Activated CD8-positive, alpha-beta T cell treated with anti-CD3 and anti-CD28 coated beads, Interleukin-2, amount 10 ng/mL, durations not matched to agents 7 days and 5 days (primary cell): ENCODE data around the gene CELSR2. TPM values are rescaled to one million over a fixed set of nuclear protein-coding genes. Genes with fewer than 3 reads are reported as not detected.
"Not testable (repeated sequence)": the region's sequence is repeated elsewhere in the genome, so short reads cannot be mapped to it uniquely, and the experiment has no call there.

Source experiments
- ATAC-seq: fragments of 150-1000 bp; cut with Tn5 transposase; one replicate; pipeline ENCODE4 v1.10.0; 2021; ENCODE audit warnings: moderate library complexity
- CTCF ChIA-PET: fragments of 350-600 bp; sonication (Branson Sonifier 250); formaldehyde crosslinking; loops from one replicate; lab custom pipeline; 2021; ENCODE audit warnings: antibody characterized with exemption; lab: Charles Lee
- POLR2A ChIA-PET: fragments of 350-600 bp; sonication (Branson Sonifier 250); formaldehyde crosslinking; loops from one replicate; lab custom pipeline; 2021; ENCODE audit warnings: antibody characterized with exemption; lab: Charles Lee
- DNase-seq: peaks from one replicate; pipeline ENCODE4 v3.0.0-alpha.2; 2020
- H3K27ac Mint-ChIP-seq: one replicate; pipeline ENCODE4 v1.8.0; 2021; ENCODE audit warnings: mild to moderate bottlenecking, mixed read lengths
- H3K27me3 Mint-ChIP-seq: one replicate; pipeline ENCODE4 v1.8.0; 2021; ENCODE audit warnings: low read depth, mixed read lengths
- H3K36me3 Mint-ChIP-seq: one replicate; pipeline ENCODE4 v1.8.0; 2021; ENCODE audit warnings: low read depth, mixed read lengths
- H3K4me1 Mint-ChIP-seq: one replicate; pipeline ENCODE4 v1.8.0; 2021; ENCODE audit warnings: low read depth, mixed read lengths
- H3K4me3 Mint-ChIP-seq: one replicate; pipeline ENCODE4 v1.8.0; 2021; ENCODE audit warnings: mild to moderate bottlenecking, mixed read lengths
- H3K9me3 Mint-ChIP-seq: one replicate; pipeline ENCODE4 v1.8.0; 2022; ENCODE audit warnings: mixed read lengths; ENCODE audit not compliant: insufficient read depth
- total RNA-seq, 2 experiments: library from RNA; stranded (reverse); gene quantifications; one replicate each; pipeline ENCODE4 v1.2.3, GENCODE V29; 2021

The CELSR2 gene
- total RNA-seq, 2 experiments from 2014 or later = 4.9 to 5.2 TPM

GRCh38 chr1:109213824-109214693, 35.3 kb upstream of the CELSR2 start, which contains the start of gene SARS1:
TSS of gene SARS1 (plus strand) at chr1:109213918. CDS start at chr1:109213993, 75 bp downstream.
- CTCF ChIA-PET = interaction anchor here (1.0 to 4.0 kb wide), 12 partner anchors 10 to 427 kb away, joined by 3 to 17 read pairs (median 8); partner anchors contain the start of gene PSRC1
- peaks cover 33% of the 10 kb centered on the region for H3K4me1 Mint-ChIP-seq
- no peaks in the 10 kb centered on the region for H3K9me3 Mint-ChIP-seq
- POLR2A ChIA-PET = interaction anchor here (0.8 to 2.1 kb wide), 8 partner anchors 9 to 335 kb away, joined by 3 to 19 read pairs (median 4); partner anchors contain the start of genes GNAI3 and TMEM167B
- ATAC-seq = peak; percentile 91
- peaks cover 41% of the 10 kb centered on the region for H3K36me3 Mint-ChIP-seq
- peak within 1 kb of the TSS; percentile 99 for H3K4me3 Mint-ChIP-seq
- peak; percentile 89 for DNase-seq
- H3K27ac Mint-ChIP-seq = peak within 1 kb of the TSS; percentile 85
- peaks cover 3% of the 10 kb centered on the region for H3K27me3 Mint-ChIP-seq

GRCh38 chr1:109214695-109215623, 34.4 kb upstream of the CELSR2 start:
- CTCF ChIA-PET = interaction anchor here (1.0 to 4.0 kb wide), 11 partner anchors 9 to 426 kb away, joined by 3 to 17 read pairs (median 8); partner anchors contain the start of gene PSRC1
- Mint-ChIP-seq H3K4me3 (peak overlapping the region; percentile 99), H3K27me3 (no peaks in the 10 kb centered on the region), H3K4me1 (peaks cover 33% of the 10 kb centered on the region), H3K9me3 (no peaks in the 10 kb centered on the region), H3K27ac (peak overlapping the region; percentile 85), H3K36me3 (peaks cover 43% of the 10 kb centered on the region)
- POLR2A ChIA-PET = interaction anchor here (0.8 to 2.1 kb wide), 5 partner anchors 10 to 334 kb away, joined by 4 to 19 read pairs (median 6); partner anchors contain the start of genes GNAI3 and TMEM167B
- DNase-seq (peak; percentile 67), ATAC-seq (peak; percentile 24)

GRCh38 chr1:109216662-109217061, 32.7 kb upstream of the CELSR2 start:
- Mint-ChIP-seq H3K27me3 (no peaks in the 10 kb centered on the region), H3K4me3 (peak overlapping the region; percentile 99), H3K27ac (peak overlapping the region; percentile 39), H3K4me1 (peaks cover 37% of the 10 kb centered on the region), H3K9me3 (no peaks in the 10 kb centered on the region), H3K36me3 (peaks cover 53% of the 10 kb centered on the region)
- CTCF ChIA-PET = interaction anchor here (1.0 kb wide), 2 partner anchors 9 to 16 kb away, joined by 3 to 4 read pairs; no protein-coding TSS in a partner anchor
- no peak for ATAC-seq
- POLR2A ChIA-PET = no interaction called here
- no peak for DNase-seq

DNA sequence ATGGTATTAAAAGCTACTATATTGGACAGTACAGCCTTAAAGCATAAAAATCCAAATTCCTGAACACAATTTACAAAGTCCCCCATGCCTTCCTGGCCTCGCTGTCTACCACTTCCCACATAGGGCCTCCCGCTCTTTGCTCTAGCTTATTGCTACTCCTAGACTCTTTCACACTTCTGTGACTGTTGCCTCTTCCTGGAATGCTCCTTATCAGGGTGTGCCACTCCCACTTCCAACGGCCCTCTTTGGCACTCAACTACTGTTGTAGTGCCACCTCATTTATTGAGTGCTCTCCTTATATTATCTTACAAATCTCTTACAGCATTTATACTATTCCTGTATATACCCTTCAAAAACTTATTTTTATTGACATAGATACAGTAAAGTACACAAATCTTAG, 30.8 kb upstream of the CELSR2 start:
- H3K4me1 Mint-ChIP-seq = peaks cover 39% of the 10 kb centered on the region
- POLR2A ChIA-PET = no interaction called here
- no peak overlapping the region for H3K27ac Mint-ChIP-seq
- CTCF ChIA-PET = interaction anchor here (1.4 kb wide), 1 partner anchor 17 kb away, joined by 3 read pairs; no protein-coding TSS in a partner anchor
- DNase-seq (no peak), ATAC-seq (no peak)
- H3K36me3 Mint-ChIP-seq = peaks cover 65% of the 10 kb centered on the region
- no peaks in the 10 kb centered on the region for H3K9me3 Mint-ChIP-seq
- H3K4me3 Mint-ChIP-seq = no peak overlapping the region
- H3K27me3 Mint-ChIP-seq = no peaks in the 10 kb centered on the region

GRCh38 chr1:109221201-109221600, 28.1 kb upstream of the CELSR2 start:
- peaks cover 60% of the 10 kb centered on the region for H3K36me3 Mint-ChIP-seq
- DNase-seq, H3K27ac Mint-ChIP-seq, POLR2A ChIA-PET, ATAC-seq, H3K27me3 Mint-ChIP-seq, H3K9me3 Mint-ChIP-seq, H3K4me3 Mint-ChIP-seq, CTCF ChIA-PET: not testable (repeated sequence)
- H3K4me1 Mint-ChIP-seq = peaks cover 24% of the 10 kb centered on the region

- Mint-ChIP-seq H3K27me3 (no peaks in the 10 kb centered on the region), H3K4me3 (no peak overlapping the region), H3K9me3 (no peaks in the 10 kb centered on the region), H3K27ac (peak overlapping the region; percentile 0), H3K36me3 (peaks cover 63% of the 10 kb centered on the region), H3K4me1 (peaks cover 10% of the 10 kb centered on the region)
- ChIA-PET CTCF (interaction anchor here (1.0 to 1.3 kb wide), 3 partner anchors 9 to 172 kb away, joined by 3 to 4 read pairs (median 4); no protein-coding TSS in a partner anchor), POLR2A (interaction anchor here (1.7 kb wide), 1 partner anchor 11 kb away, joined by 4 read pairs; the partner anchor contains the start of gene SARS1)
- no peak for ATAC-seq
- DNase-seq = no peak
Measured at GRCh38 chr1:109225308-109225707, 24.0 kb upstream of the CELSR2 start.

- Mint-ChIP-seq H3K4me3 (no peak overlapping the region), H3K36me3 (peaks cover 63% of the 10 kb centered on the region)
- POLR2A ChIA-PET = interaction anchor here (1.7 kb wide), 1 partner anchor 12 kb away, joined by 4 read pairs; the partner anchor contains the start of gene SARS1
Measured at GRCh38 chr1:109225711-109226445, 23.5 kb upstream of the CELSR2 start.

GRCh38 chr1:109228167-109228566, 21.2 kb upstream of the CELSR2 start:
- H3K36me3 Mint-ChIP-seq = peaks cover 66% of the 10 kb centered on the region
- CTCF ChIA-PET = no interaction called here

More at GRCh38 chr1:109225711-109226445, 23.5 kb upstream of the CELSR2 start:
- DNase-seq = no peak
- peaks cover 9% of the 10 kb centered on the region for H3K4me1 Mint-ChIP-seq
- CTCF ChIA-PET = interaction anchor here (1.0 to 1.3 kb wide), 2 partner anchors 9 to 171 kb away, joined by 3 to 4 read pairs; no protein-coding TSS in a partner anchor
- no peak for ATAC-seq
- peak overlapping the region; percentile 0 for H3K27ac Mint-ChIP-seq
- no peaks in the 10 kb centered on the region for H3K27me3 Mint-ChIP-seq
- H3K9me3 Mint-ChIP-seq = no peaks in the 10 kb centered on the region

DNA sequence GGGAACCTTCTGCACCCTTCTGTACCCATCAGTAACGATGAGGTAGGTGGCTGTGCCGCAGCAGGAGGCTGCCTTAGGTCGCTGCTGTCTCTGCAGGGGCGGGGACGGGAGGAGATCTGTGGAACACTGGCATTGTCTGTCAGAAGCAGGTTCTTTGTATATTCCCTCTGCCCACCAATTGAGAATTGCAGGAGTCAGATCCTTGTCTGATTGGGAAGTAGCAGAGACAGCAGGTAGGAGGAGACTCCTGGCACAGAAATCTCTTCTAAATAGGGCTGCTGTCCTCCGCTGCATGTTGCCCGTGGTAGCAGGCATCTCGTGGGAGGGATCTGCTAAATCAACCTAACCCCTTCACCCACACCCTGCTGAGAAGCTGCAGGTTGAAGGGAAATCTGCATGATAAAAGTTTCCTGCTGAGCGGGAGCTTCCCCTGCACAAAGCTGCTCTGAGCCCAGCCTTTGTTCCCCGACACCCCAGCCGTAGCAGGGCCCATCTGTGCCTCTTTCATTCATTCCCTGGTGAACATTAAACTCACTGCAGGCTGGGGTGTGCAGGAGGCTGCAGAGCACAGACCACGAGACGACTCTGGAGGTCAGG, 19.7 kb upstream of the CELSR2 start:
- Mint-ChIP-seq H3K27me3 (no peaks in the 10 kb centered on the region), H3K36me3 (peaks cover 67% of the 10 kb centered on the region), H3K27ac (no peak overlapping the region), H3K4me3 (no peak overlapping the region), H3K4me1 (peaks cover 5% of the 10 kb centered on the region), H3K9me3 (no peaks in the 10 kb centered on the region)
- ChIA-PET CTCF (no interaction called here), POLR2A (no interaction called here)
- DNase-seq (no peak), ATAC-seq (no peak)

More at GRCh38 chr1:109228167-109228566, 21.2 kb upstream of the CELSR2 start:
- Mint-ChIP-seq H3K9me3 (no peaks in the 10 kb centered on the region), H3K27me3 (no peaks in the 10 kb centered on the region), H3K27ac (no peak overlapping the region), H3K4me3 (no peak overlapping the region), H3K4me1 (no peaks in the 10 kb centered on the region)
- DNase-seq (no peak), ATAC-seq (no peak)
- POLR2A ChIA-PET = no interaction called here

DNA sequence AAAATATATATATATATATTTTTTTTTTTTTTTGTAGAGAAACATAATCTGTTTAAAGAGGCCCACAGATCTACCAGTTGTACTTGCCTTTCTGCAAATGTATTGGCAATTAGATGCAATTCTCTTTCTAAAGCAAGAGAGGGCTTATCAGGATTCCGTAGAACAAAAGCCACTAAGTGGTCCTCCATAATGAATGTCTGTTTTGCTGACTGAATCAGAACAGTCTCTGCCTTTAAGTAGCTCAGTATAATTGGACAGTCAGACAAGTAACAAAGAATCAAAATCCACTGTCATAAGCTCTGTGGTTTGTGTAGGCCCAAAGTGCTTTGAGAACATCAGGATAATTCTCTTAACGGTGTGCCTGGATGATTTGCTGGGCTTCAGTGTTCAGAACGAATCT, 18.3 kb upstream of the CELSR2 start:
- Mint-ChIP-seq H3K36me3 (peaks cover 68% of the 10 kb centered on the region), H3K27me3 (no peaks in the 10 kb centered on the region), H3K9me3 (no peaks in the 10 kb centered on the region), H3K4me3 (no peak overlapping the region), H3K4me1 (peaks cover 14% of the 10 kb centered on the region), H3K27ac (no peak overlapping the region)
- no peak for DNase-seq
- no peak for ATAC-seq
- POLR2A ChIA-PET = no interaction called here
- CTCF ChIA-PET = no interaction called here
